Liver (tissue), 9 donors: ENCODE results near the gene GPC2. TPM values are rescaled to one million over a fixed set of nuclear protein-coding genes. Genes with fewer than 3 reads are reported as not detected.

Experiments used
- DNase-seq: peaks from one replicate; pipeline ENCODE4 v3.0.0-alpha.2; 2017; ENCODE audit warnings: low spot score
- H3K27ac ChIP-seq, 2 donors: one replicate each; pipeline ENCODE4 v1.7.0; 2013; ENCODE audit warnings: inconsistent platforms in 2 of 2, low read length in 2 of 2, control low read depth in 1 of 2, low read depth in 1 of 2, mild to moderate bottlenecking in 1 of 2
- H3K27me3 ChIP-seq, 4 donors: one replicate each; pipeline versions ENCODE4 v1.6.1 to v1.7.0; 2013; ENCODE audit warnings: low read length in 3 of 4, inconsistent platforms in 1 of 4, mild to moderate bottlenecking in 1 of 4, moderate library complexity in 1 of 4; ENCODE audit not compliant: control insufficient read depth in 4 of 4, insufficient read depth in 4 of 4
- H3K36me3 ChIP-seq, 4 donors: one replicate each; pipeline versions ENCODE4 v1.6.1 to v1.7.0; 2013; ENCODE audit warnings: low read length in 3 of 4, mild to moderate bottlenecking in 3 of 4, low read depth in 1 of 4, moderate library complexity in 1 of 4; ENCODE audit not compliant: control insufficient read depth in 4 of 4, insufficient read depth in 3 of 4
- H3K4me1 ChIP-seq, 4 donors: one replicate each; pipeline versions ENCODE4 v1.6.1 to v1.7.0; 2013; ENCODE audit warnings: low read length in 3 of 4, mild to moderate bottlenecking in 3 of 4, moderate library complexity in 1 of 4; ENCODE audit not compliant: control insufficient read depth in 4 of 4, insufficient read depth in 4 of 4
- H3K4me3 ChIP-seq, 3 donors: one replicate each; pipeline versions ENCODE4 v1.6.1 to v1.7.0; 2013; ENCODE audit warnings: low read length in 3 of 3, control low read depth in 1 of 3, low read depth in 1 of 3, mild to moderate bottlenecking in 1 of 3
- H3K9ac ChIP-seq, 2 donors: one replicate each; pipeline ENCODE4 v1.7.0; 2013; ENCODE audit warnings: low read length in 2 of 2, mild to moderate bottlenecking in 2 of 2, moderate library complexity in 2 of 2, control low read depth in 1 of 2, low read depth in 1 of 2
- H3K9me3 ChIP-seq, 4 donors: one replicate each; pipeline versions ENCODE4 v1.6.1 to v1.7.0; 2013; ENCODE audit warnings: low read length in 3 of 4; ENCODE audit not compliant: control insufficient read depth in 4 of 4
- EGR1 ChIP-seq, 2 donors: IDR thresholded peaks; 2 replicates each; pipeline ENCODE4 v1.6.1; 2016 to 2018; ENCODE audit warnings: antibody characterized with exemption in 2 of 2, low read depth in 2 of 2
- FOXA1 ChIP-seq: IDR thresholded peaks from 2 replicates; pipeline ENCODE4 v1.6.1; 2016; ENCODE audit warnings: antibody characterized with exemption
- FOXA2 ChIP-seq: IDR thresholded peaks from 2 replicates; pipeline ENCODE4 v1.6.1; 2016; ENCODE audit warnings: antibody characterized with exemption
- GABPA ChIP-seq, 2 donors: IDR thresholded peaks in 1 of 2; conservative IDR thresholded peaks in 1 of 2; 2 replicates each; pipeline ENCODE4 v1.6.1; 2016; ENCODE audit warnings: antibody characterized with exemption in 2 of 2, mild to moderate bottlenecking in 1 of 2, moderate library complexity in 1 of 2
- HNF4A ChIP-seq, 2 donors: conservative IDR thresholded peaks; 2 replicates each; pipeline ENCODE4 v1.6.1; 2016; ENCODE audit warnings: antibody characterized with exemption in 2 of 2, mild to moderate bottlenecking in 2 of 2
- HNF4G ChIP-seq: IDR thresholded peaks from 2 replicates; pipeline ENCODE4 v1.6.1; 2016; ENCODE audit warnings: antibody characterized with exemption
- JUND ChIP-seq, 2 donors: IDR thresholded peaks; 2 replicates each; pipeline ENCODE4 v1.6.1; 2016; ENCODE audit warnings: antibody characterized with exemption in 2 of 2
- RAD21 ChIP-seq, 2 donors: IDR thresholded peaks; 2 replicates each; pipeline ENCODE4 v1.6.1; 2016; ENCODE audit warnings: antibody characterized with exemption in 2 of 2, mild to moderate bottlenecking in 2 of 2
- RXRA ChIP-seq, 2 donors: IDR thresholded peaks; 2 replicates each; pipeline ENCODE4 v1.6.1; 2017 to 2018; ENCODE audit warnings: antibody characterized with exemption in 2 of 2, mild to moderate bottlenecking in 1 of 2
- SP1 ChIP-seq: IDR thresholded peaks from 2 replicates; pipeline ENCODE4 v1.6.1; 2018; ENCODE audit warnings: antibody characterized with exemption, mild to moderate bottlenecking
- TAF1 ChIP-seq: conservative IDR thresholded peaks from 2 replicates; pipeline ENCODE4 v1.6.1; 2016; ENCODE audit warnings: antibody characterized with exemption, mild to moderate bottlenecking
- WGBS: extraction: QIAGEN DNeasy Blood & Tissue Kit; methylation state at CpG from one replicate; pipeline ENCODE4 v1.1.7; 2013; 5-methylcytosine and 5-hydroxymethylcytosine counted together
- polyA plus RNA-seq, 2 donors: library from polyadenylated mRNA; stranded (reverse) in 1 of 2; unstranded in 1 of 2; fragments of 200-250 nt in 1 of 2; fragments of >200 nt in 1 of 2; fragmentation: Nextera tagmentation in 1 of 2; extraction: Ambion mirVana in 1 of 2; gene quantifications; one replicate each; pipeline versions ENCODE4 v1.2.1 to v1.2.3, GENCODE V29; 2013 to 2015
- total RNA-seq, 2 donors: library from RNA; depleted of rRNA; stranded (reverse); fragments of >200 nt; gene quantifications; one replicate each; pipeline ENCODE4 v1.2.3, GENCODE V29; 2014
- TF ChIP-seq, protein P1 (sequence below): IDR thresholded peaks from 2 replicates; pipeline ENCODE4 v1.6.1; 2016; ENCODE audit warnings: antibody characterized with exemption, mild to moderate bottlenecking
- TF ChIP-seq, protein P2 (sequence below): IDR thresholded peaks from 2 replicates; pipeline ENCODE4 v1.6.1; 2016; ENCODE audit warnings: antibody characterized with exemption
- TF ChIP-seq, protein P3 (sequence below): fragments of 150-350 bp; IDR thresholded peaks from 2 replicates; pipeline ENCODE4 v1.5.1; 2017; ENCODE audit warnings: improper control_type of control experiment, low read depth, low read length; ENCODE audit not compliant: missing input control
- TF ChIP-seq, protein P4 (sequence below): IDR thresholded peaks from 2 replicates; pipeline ENCODE4 v1.6.1; 2016; ENCODE audit warnings: antibody characterized with exemption
- donor health status: healthy.
- donor health status: healthy.
- donor health status: healthy.
- donor health status: healthy.
- donor health status: healthy.

GPC2 gene
- total and polyA plus RNA-seq, 4 donors = 0.14 to 0.79 (median 0.33) TPM; not detected in 1

DNA sequence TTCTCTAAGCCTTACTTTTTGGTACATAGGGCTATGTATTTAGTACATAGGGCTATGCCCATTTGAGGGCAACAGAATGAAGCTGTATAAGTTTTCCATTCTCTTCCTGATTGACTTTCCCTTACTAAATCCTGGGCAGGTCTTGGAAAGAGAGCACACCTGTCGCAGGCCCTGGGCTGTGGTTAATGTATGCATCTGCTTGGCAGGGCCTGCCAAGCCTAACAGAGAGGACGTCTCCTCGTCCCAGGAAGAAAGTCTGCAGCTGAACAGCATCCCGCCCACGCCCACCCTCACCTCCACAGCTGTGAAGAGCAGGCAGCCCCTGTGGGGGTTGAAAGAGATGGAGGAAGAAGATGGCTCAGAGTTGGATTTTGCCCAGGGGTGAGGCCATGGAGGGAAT, 33.6 kb upstream of the GPC2 start:
- DNase-seq = no peak
- no peak overlapping the region for H3K9ac ChIP-seq
- no peak overlapping the region for H3K4me3 ChIP-seq
- no peaks in the 10 kb centered on the region for H3K27me3 ChIP-seq
- no peak for TF ChIP-seq GABPA (IDR thresholded peaks at IDR 0.05 in 1 of 2, conservative IDR thresholded peaks at IDR 0.05 in 1 of 2)
- TF ChIP-seq, protein P1, sequence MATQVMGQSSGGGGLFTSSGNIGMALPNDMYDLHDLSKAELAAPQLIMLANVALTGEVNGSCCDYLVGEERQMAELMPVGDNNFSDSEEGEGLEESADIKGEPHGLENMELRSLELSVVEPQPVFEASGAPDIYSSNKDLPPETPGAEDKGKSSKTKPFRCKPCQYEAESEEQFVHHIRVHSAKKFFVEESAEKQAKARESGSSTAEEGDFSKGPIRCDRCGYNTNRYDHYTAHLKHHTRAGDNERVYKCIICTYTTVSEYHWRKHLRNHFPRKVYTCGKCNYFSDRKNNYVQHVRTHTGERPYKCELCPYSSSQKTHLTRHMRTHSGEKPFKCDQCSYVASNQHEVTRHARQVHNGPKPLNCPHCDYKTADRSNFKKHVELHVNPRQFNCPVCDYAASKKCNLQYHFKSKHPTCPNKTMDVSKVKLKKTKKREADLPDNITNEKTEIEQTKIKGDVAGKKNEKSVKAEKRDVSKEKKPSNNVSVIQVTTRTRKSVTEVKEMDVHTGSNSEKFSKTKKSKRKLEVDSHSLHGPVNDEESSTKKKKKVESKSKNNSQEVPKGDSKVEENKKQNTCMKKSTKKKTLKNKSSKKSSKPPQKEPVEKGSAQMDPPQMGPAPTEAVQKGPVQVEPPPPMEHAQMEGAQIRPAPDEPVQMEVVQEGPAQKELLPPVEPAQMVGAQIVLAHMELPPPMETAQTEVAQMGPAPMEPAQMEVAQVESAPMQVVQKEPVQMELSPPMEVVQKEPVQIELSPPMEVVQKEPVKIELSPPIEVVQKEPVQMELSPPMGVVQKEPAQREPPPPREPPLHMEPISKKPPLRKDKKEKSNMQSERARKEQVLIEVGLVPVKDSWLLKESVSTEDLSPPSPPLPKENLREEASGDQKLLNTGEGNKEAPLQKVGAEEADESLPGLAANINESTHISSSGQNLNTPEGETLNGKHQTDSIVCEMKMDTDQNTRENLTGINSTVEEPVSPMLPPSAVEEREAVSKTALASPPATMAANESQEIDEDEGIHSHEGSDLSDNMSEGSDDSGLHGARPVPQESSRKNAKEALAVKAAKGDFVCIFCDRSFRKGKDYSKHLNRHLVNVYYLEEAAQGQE = no peak
- TF ChIP-seq, protein P2, sequence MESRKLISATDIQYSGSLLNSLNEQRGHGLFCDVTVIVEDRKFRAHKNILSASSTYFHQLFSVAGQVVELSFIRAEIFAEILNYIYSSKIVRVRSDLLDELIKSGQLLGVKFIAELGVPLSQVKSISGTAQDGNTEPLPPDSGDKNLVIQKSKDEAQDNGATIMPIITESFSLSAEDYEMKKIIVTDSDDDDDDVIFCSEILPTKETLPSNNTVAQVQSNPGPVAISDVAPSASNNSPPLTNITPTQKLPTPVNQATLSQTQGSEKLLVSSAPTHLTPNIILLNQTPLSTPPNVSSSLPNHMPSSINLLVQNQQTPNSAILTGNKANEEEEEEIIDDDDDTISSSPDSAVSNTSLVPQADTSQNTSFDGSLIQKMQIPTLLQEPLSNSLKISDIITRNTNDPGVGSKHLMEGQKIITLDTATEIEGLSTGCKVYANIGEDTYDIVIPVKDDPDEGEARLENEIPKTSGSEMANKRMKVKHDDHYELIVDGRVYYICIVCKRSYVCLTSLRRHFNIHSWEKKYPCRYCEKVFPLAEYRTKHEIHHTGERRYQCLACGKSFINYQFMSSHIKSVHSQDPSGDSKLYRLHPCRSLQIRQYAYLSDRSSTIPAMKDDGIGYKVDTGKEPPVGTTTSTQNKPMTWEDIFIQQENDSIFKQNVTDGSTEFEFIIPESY = no peak
- TF ChIP-seq, protein P3, sequence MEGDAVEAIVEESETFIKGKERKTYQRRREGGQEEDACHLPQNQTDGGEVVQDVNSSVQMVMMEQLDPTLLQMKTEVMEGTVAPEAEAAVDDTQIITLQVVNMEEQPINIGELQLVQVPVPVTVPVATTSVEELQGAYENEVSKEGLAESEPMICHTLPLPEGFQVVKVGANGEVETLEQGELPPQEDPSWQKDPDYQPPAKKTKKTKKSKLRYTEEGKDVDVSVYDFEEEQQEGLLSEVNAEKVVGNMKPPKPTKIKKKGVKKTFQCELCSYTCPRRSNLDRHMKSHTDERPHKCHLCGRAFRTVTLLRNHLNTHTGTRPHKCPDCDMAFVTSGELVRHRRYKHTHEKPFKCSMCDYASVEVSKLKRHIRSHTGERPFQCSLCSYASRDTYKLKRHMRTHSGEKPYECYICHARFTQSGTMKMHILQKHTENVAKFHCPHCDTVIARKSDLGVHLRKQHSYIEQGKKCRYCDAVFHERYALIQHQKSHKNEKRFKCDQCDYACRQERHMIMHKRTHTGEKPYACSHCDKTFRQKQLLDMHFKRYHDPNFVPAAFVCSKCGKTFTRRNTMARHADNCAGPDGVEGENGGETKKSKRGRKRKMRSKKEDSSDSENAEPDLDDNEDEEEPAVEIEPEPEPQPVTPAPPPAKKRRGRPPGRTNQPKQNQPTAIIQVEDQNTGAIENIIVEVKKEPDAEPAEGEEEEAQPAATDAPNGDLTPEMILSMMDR = no peak
- TF ChIP-seq SP1 = no peak
- no peak for TF ChIP-seq HNF4A (conservative IDR thresholded peaks at IDR 0.05)
- no peak for TF ChIP-seq HNF4G
- no peak for TF ChIP-seq JUND (IDR thresholded peaks at IDR 0.05)
- no peak for TF ChIP-seq FOXA1
- TF ChIP-seq EGR1 (IDR thresholded peaks at IDR 0.05; ENCODE audit: low read depth in 2 of 2) = no peak
- H3K27ac ChIP-seq = no peak overlapping the region
- no peaks in the 10 kb centered on the region for H3K9me3 ChIP-seq
- no peaks in the 10 kb centered on the region for H3K36me3 ChIP-seq
- peaks cover 9 to 35% (median 28%) of the 10 kb centered on the region in 4 donors for H3K4me1 ChIP-seq
- 89% methylated on average over 5 of the region's 5 CpGs for WGBS

DNA sequence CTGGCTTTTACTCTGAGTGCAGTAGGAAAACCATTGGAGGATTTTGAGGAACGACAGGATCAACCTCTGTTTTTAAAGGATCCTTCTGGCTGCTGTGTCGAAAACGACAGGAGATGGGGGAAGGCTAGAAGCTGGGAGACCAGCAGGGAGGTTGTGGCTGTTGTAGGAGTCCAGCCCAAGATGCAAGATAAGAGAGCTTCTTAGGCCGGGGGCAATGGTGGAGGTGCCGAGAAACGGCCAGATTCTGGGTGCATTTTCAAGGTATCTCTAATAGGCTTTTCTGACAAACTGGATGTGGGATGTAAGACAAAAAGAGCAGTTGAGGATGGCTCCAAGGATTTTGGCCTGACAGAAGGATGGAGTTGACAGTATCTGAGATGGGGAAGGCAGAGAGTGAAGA, 32.3 kb upstream of the GPC2 start:
- Histone ChIP-seq H3K9ac (no peak overlapping the region), H3K27ac (no peak overlapping the region), H3K36me3 (no peaks in the 10 kb centered on the region), H3K4me3 (no peak overlapping the region), H3K27me3 (no peaks in the 10 kb centered on the region), H3K9me3 (no peaks in the 10 kb centered on the region), H3K4me1 (peaks cover 9 to 31% (median 27%) of the 10 kb centered on the region in 4 donors)
- DNase-seq = no peak
- 88% methylated on average over 6 of the region's 6 CpGs for WGBS
- TF ChIP-seq, protein P1 = no peak
- no peak for TF ChIP-seq HNF4A (conservative IDR thresholded peaks at IDR 0.05)
- TF ChIP-seq, protein P4, sequence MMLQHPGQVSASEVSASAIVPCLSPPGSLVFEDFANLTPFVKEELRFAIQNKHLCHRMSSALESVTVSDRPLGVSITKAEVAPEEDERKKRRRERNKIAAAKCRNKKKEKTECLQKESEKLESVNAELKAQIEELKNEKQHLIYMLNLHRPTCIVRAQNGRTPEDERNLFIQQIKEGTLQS = no peak
- TF ChIP-seq, protein P2 = no peak
- TF ChIP-seq RXRA (IDR thresholded peaks at IDR 0.05) = no peak
- no peak for TF ChIP-seq RAD21 (IDR thresholded peaks at IDR 0.05)
- TF ChIP-seq, protein P3 = no peak
- TF ChIP-seq FOXA2 = no peak
- TF ChIP-seq EGR1 (IDR thresholded peaks at IDR 0.05; ENCODE audit: low read depth in 2 of 2) = no peak
- TF ChIP-seq HNF4G = no peak
- TF ChIP-seq GABPA (IDR thresholded peaks at IDR 0.05 in 1 of 2, conservative IDR thresholded peaks at IDR 0.05 in 1 of 2) = no peak
- TF ChIP-seq TAF1 = no peak
- TF ChIP-seq SP1 = no peak
- no peak for TF ChIP-seq FOXA1
